Transverse colon (tissue), 4 donors: ENCODE data around the gene DCAF15. TPM values are rescaled to one million over a fixed set of nuclear protein-coding genes. Genes with fewer than 3 reads are reported as not detected.
"Not testable (repeated sequence)": the region's sequence is repeated elsewhere in the genome, so short reads cannot be mapped to it uniquely, and the experiment has no call there.

Experiments
- DNase-seq: peaks from one replicate; pipeline ENCODE4 v3.0.0-alpha.2; 2019
- H3K27ac ChIP-seq, 4 donors: fragments of 200-600 bp; sonication (generic); 2 replicates each; pipeline ENCODE4 v1.5.1; 2016 to 2018; ENCODE audit warnings: inconsistent platforms in 4 of 4
- H3K27me3 ChIP-seq: fragments of 200-600 bp; sonication (generic); 2 replicates; pipeline ENCODE4 v1.5.1; 2017; ENCODE audit warnings: inconsistent platforms
- H3K36me3 ChIP-seq, 4 donors: fragments of 200-600 bp; sonication (generic); 2 replicates each; pipeline ENCODE4 v1.5.1; 2017 to 2019; ENCODE audit warnings: inconsistent platforms in 4 of 4
- H3K4me1 ChIP-seq, 4 donors: fragments of 200-600 bp; sonication (generic); 2 replicates each; pipeline ENCODE4 v1.5.1; 2017 to 2020; ENCODE audit warnings: inconsistent platforms in 4 of 4
- H3K4me3 ChIP-seq, 4 donors: fragments of 200-600 bp; sonication (generic); 1 replicate in 1 of 4; 2 replicates in 3 of 4; pipeline versions ENCODE4 v1.5.1 to v1.6.1; 2017 to 2019; ENCODE audit warnings: inconsistent platforms in 4 of 4
- H3K9me3 ChIP-seq, 2 donors: fragments of 200-600 bp; sonication (generic); 2 replicates each; pipeline ENCODE4 v1.5.1; 2017 to 2019; ENCODE audit warnings: inconsistent platforms in 2 of 2
- EP300 ChIP-seq: sonication (generic); formaldehyde crosslinking; IDR thresholded peaks from one replicate; pipeline ENCODE4 v1.6.1; 2017; ENCODE audit warnings: antibody characterized with exemption, low read depth
- POLR2A ChIP-seq: fragments of 450-650 bp; IDR thresholded peaks from one replicate; pipeline ENCODE4 v1.6.1; 2016; ENCODE audit warnings: antibody characterized with exemption, mild to moderate bottlenecking, moderate library complexity
- POLR2AphosphoS5 ChIP-seq, 3 donors: sonication (generic); formaldehyde crosslinking; IDR thresholded peaks; one replicate each; pipeline ENCODE4 v1.6.1; 2016; ENCODE audit warnings: antibody characterized with exemption in 3 of 3
- WGBS, 2 donors: methylation state at CpG; one replicate each; pipeline ENCODE4 v1.1.5; 2018; ENCODE audit warnings: low coverage in 1 of 2; 5-methylcytosine and 5-hydroxymethylcytosine counted together
- in situ Hi-C, 4 donors: fragments of 200-750 bp; cut with MboI; loops; one replicate each; pipeline versions ENCODE4 v1.15.0 to v1.15.1; 2017; ENCODE audit warnings: low sequenced_read_pairs in 3 of 4, low pct_ligation_motif_present in 1 of 4, low pct_unique_long_range_greater_than_20kb in 1 of 4
- intact Hi-C: fragments of 100-400 bp; cut with DNase I; formaldehyde crosslinking; loops from one replicate; pipeline ENCODE4 v1.15.1; 2023; ENCODE audit warnings: low total_unique reads
- total RNA-seq, 4 donors: library from RNA; depleted of rRNA; stranded (reverse); fragments of >200 nt; gene quantifications; one replicate each; pipeline ENCODE4 v1.1.0, GENCODE V29; 2016
- TF ChIP-seq, protein P1 (sequence below), 5 experiments: fragments of 200-600 bp in 3 of 5; fragments of 450-650 bp in 2 of 5; sonication (generic) in 3 of 5; IDR thresholded peaks; 1 replicate in 2 of 5; 2 replicates in 3 of 5; pipeline ENCODE4 v1.5.1; 2016 to 2017; ENCODE audit warnings: antibody characterized with exemption in 5 of 5, inconsistent platforms in 3 of 5, mild to moderate bottlenecking in 2 of 5, moderate library complexity in 1 of 5

The DCAF15 gene
- total RNA-seq, 4 donors from 2014 or later, result 26.2 to 61.7 (median 35.8) TPM

- DNase-seq, result no peak
- peaks cover 0 to 79% (median 37%) of the 10 kb centered on the region in 4 donors for H3K36me3 ChIP-seq
- intact Hi-C loops (no loop called here), in situ Hi-C loops (no loop called here)
- TF ChIP-seq POLR2AphosphoS5 (IDR thresholded peaks at IDR 0.05), result no peak
- TF ChIP-seq, protein P1, sequence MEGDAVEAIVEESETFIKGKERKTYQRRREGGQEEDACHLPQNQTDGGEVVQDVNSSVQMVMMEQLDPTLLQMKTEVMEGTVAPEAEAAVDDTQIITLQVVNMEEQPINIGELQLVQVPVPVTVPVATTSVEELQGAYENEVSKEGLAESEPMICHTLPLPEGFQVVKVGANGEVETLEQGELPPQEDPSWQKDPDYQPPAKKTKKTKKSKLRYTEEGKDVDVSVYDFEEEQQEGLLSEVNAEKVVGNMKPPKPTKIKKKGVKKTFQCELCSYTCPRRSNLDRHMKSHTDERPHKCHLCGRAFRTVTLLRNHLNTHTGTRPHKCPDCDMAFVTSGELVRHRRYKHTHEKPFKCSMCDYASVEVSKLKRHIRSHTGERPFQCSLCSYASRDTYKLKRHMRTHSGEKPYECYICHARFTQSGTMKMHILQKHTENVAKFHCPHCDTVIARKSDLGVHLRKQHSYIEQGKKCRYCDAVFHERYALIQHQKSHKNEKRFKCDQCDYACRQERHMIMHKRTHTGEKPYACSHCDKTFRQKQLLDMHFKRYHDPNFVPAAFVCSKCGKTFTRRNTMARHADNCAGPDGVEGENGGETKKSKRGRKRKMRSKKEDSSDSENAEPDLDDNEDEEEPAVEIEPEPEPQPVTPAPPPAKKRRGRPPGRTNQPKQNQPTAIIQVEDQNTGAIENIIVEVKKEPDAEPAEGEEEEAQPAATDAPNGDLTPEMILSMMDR (IDR thresholded peaks at IDR 0.05), result no peak
- TF ChIP-seq POLR2A, result no peak
- no peak for TF ChIP-seq EP300
- 97% methylated on average over 11 of the region's 11 CpGs; no CpG with 5 or more reads in 1 of the 2 donors for WGBS, 2 donors
- H3K9me3 ChIP-seq, result no peaks in the 10 kb centered on the region
- H3K27me3 ChIP-seq, result no peaks in the 10 kb centered on the region
- peaks cover 0 to 18% (median 7%) of the 10 kb centered on the region in 4 donors for H3K4me1 ChIP-seq
- no peak overlapping the region for H3K4me3 ChIP-seq
- no peak overlapping the region for H3K27ac ChIP-seq
These were observed 31.8 kb upstream of the DCAF15 start for GRCh38 chr19:13920524-13920923.

DNA sequence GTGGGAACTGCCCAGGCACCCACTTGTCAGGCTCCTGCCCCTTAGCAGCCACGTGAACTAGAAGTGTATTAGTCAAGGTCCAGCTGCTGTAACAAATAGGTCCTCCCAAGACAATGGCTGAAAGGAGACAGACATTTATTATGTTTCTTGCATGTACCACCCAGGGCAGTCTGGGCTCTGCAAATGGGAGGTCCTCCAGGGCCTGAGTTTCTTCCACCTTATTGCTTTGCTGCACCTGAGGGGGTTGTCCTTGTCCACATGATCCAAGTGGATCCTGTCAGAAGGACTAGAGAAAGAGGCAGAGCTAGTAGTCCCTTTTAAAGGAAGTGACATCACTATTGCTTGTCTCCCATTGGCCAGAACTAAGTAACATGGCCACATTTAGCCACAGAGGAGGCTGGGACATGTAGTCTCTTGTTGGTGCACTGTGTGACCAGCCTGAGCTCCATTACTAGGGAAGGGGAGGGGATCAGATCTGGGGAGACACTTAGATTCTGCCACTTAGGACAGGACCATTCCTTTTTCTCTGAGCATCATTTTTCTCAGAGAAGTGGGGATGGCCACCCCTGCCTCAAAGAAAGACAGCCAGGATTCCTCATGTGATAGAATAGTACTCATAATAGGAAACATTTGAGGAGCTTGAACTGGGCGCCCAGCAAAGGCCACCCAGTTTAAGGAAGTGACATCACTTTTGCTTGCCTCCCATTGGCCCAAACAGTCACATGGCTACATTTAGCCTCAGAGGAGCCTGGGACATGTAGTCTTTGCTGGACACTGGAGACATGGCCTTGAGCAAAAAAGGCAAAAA, 31.2 kb upstream of the DCAF15 start:
- Histone ChIP-seq H3K4me3 (no peak overlapping the region), H3K4me1 (peaks cover 0 to 14% (median 4%) of the 10 kb centered on the region in 4 donors), H3K27me3 (no peaks in the 10 kb centered on the region), H3K27ac (no peak overlapping the region), H3K36me3 (peaks cover 0 to 73% (median 36%) of the 10 kb centered on the region in 4 donors), H3K9me3 (no peaks in the 10 kb centered on the region)
- intact Hi-C loops, result no loop called here
- no peak for DNase-seq
- TF ChIP-seq POLR2A (no peak), POLR2AphosphoS5 (IDR thresholded peaks at IDR 0.05) (no peak), EP300 (no peak)
- TF ChIP-seq, protein P1 (IDR thresholded peaks at IDR 0.05), result no peak
- in situ Hi-C loops, result no loop called here
- 86% methylated on average over 2 of the region's 2 CpGs; no CpG with 5 or more reads in 1 of the 2 donors for WGBS, 2 donors

DNA sequence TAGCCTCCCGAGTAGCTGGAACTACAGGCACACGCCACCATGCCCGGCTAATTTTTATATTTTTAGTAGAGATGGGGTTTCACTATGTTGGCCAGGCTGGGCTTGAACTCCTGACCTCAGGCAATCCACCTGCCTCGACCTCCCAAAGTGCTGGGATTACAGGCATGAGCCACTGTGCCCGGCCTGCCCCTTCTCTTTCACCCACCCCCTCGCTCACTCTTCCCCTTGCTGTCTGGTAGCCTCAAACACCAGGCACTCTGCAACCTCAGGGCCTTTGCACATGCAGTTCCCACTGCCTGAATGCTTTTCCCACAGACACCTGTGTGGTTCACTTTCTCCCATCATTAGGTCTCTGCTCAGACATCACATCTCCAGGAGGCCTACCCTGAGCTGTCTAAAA, 30.2 kb upstream of the DCAF15 start:
- 95% methylated on average over 6 of the region's 6 CpGs; no CpG with 5 or more reads in 1 of the 2 donors for WGBS, 2 donors
- H3K9me3 ChIP-seq, in situ Hi-C loops, intact Hi-C loops, H3K27ac ChIP-seq, H3K27me3 ChIP-seq, H3K4me1 ChIP-seq, DNase-seq, H3K4me3 ChIP-seq: not testable (repeated sequence)
- peaks cover 0 to 78% (median 43%) of the 10 kb centered on the region in 4 donors for H3K36me3 ChIP-seq

- in situ Hi-C loops, result no loop called here
- H3K36me3 ChIP-seq, result peaks cover 0 to 83% (median 38%) of the 10 kb centered on the region in 4 donors
- no peaks in the 10 kb centered on the region for H3K27me3 ChIP-seq
- H3K4me3 ChIP-seq, result no peak overlapping the region
- no peak for DNase-seq
- H3K9me3 ChIP-seq, result no peaks in the 10 kb centered on the region
- TF ChIP-seq, protein P1 (IDR thresholded peaks at IDR 0.05), result no peak
- no peak for TF ChIP-seq EP300
- TF ChIP-seq POLR2A, result no peak
- no peak for TF ChIP-seq POLR2AphosphoS5 (IDR thresholded peaks at IDR 0.05)
- H3K4me1 ChIP-seq, result no peaks in the 10 kb centered on the region
- H3K27ac ChIP-seq, result no peak overlapping the region
- intact Hi-C loops, result no loop called here
- 92 to 100% methylated on average over 2 to 28 of the region's 28 CpGs for WGBS, 2 donors
These were observed 28.9 kb upstream of the DCAF15 start for GRCh38 chr19:13923194-13923987.
